Ovary (tissue), 9 donors: Measurements from ENCODE around the gene FNBP1L. TPM values are rescaled to one million over a fixed set of nuclear protein-coding genes. Genes with fewer than 3 reads are reported as not detected.

Source experiments
- DNase-seq, 5 donors: peaks; one replicate each; pipeline ENCODE4 v3.0.0-alpha.2; 2019 to 2020
- H3K27ac ChIP-seq, 2 donors: fragments of 200-600 bp; one replicate each; pipeline versions ENCODE4 v1.5.1 to v1.8.0; 2019 to 2022
- H3K27me3 ChIP-seq: fragments of 200-600 bp; one replicate; pipeline ENCODE4 v1.8.0; 2022
- H3K36me3 ChIP-seq: fragments of 200-600 bp; sonication (generic); one replicate; pipeline ENCODE4 v1.5.1; 2019
- H3K4me1 ChIP-seq: one replicate; pipeline ENCODE4 v1.8.1; 2013; ENCODE audit warnings: mild to moderate bottlenecking, moderate library complexity; ENCODE audit not compliant: insufficient read depth
- H3K4me3 ChIP-seq: fragments of 200-600 bp; sonication (generic); one replicate; pipeline ENCODE4 v1.5.1; 2017
- H3K9me3 ChIP-seq, 2 donors: fragments of 200-600 bp in 1 of 2; sonication (generic) in 1 of 2; one replicate each; pipeline versions ENCODE4 v1.5.1 to v1.8.1; 2013 to 2019; ENCODE audit warnings: mild to moderate bottlenecking in 1 of 2, moderate library complexity in 1 of 2
- EP300 ChIP-seq: sonication (generic); formaldehyde crosslinking; IDR thresholded peaks from one replicate; pipeline ENCODE4 v1.6.1; 2017; ENCODE audit warnings: antibody characterized with exemption
- POLR2A ChIP-seq: fragments of 450-650 bp; IDR thresholded peaks from one replicate; pipeline ENCODE4 v1.6.1; 2017; ENCODE audit warnings: antibody characterized with exemption, mild to moderate bottlenecking, moderate library complexity
- WGBS, 3 donors: extraction: QIAGEN DNeasy Blood & Tissue Kit in 1 of 3; methylation state at CpG; one replicate each; pipeline versions ENCODE4 v1.1.5 to v1.1.7; 2013 to 2017; 5-methylcytosine and 5-hydroxymethylcytosine counted together
- intact Hi-C, 4 donors: fragments of 100-400 bp; cut with DNase I; formaldehyde crosslinking; loops; one replicate each; pipeline versions ENCODE4 v1.11.0 to v1.15.1; 2022 to 2023
- polyA plus RNA-seq, 2 donors: library from polyadenylated mRNA; stranded (reverse); fragments of 200-250 nt in 1 of 2; fragments of 350-450 nt in 1 of 2; fragmentation: Illumina TruSeq in 1 of 2; extraction: RNeasy Lipid Tissue Mini Kit (QIAGEN cat#74804) in 1 of 2; gene quantifications; one replicate each; pipeline ENCODE4 v1.2.3, GENCODE V29; 2013 to 2014
- total RNA-seq, 7 donors: library from RNA; depleted of rRNA in 2 of 7; stranded (reverse); fragments of >200 nt in 2 of 7; fragmentation: NEBNext Ultra II Directional in 3 of 7; extraction: Animal tissue kit (Norgen Biotek cat#: 25700) in 3 of 7; gene quantifications; one replicate each; pipeline versions ENCODE4 v1.1.0 to v1.2.4, GENCODE V29; 2016 to 2023
- TF ChIP-seq, protein P1 (sequence below), 3 donors: fragments of 450-650 bp in 2 of 3; fragments of 200-600 bp in 1 of 3; IDR thresholded peaks; one replicate each; pipeline versions ENCODE4 v1.5.1 to v1.8.0; 2016 to 2022; ENCODE audit warnings: antibody characterized with exemption in 3 of 3, mild to moderate bottlenecking in 1 of 3
- donor health status: DM: no; HTN: no; CAD: no; lungs with moderate emphysema.
- donor health status: DM: no; HTN: no; CAD: no.
- donor health status: Bipolar disorder and iron deficiency.
- donor health status: DM: yes; HTN: yes; CAD: no.
- donor health status: DM: no; HTN: no; CAD: no.
- donor health status: DM: yes; HTN: yes; CAD: no.

Gene FNBP1L
- total and polyA plus RNA-seq, 9 donors: 11.9 to 27.6 (median 18.4) TPM

- no peak overlapping the region for H3K27ac ChIP-seq
- H3K27me3 ChIP-seq: no peaks in the 10 kb centered on the region
- 64 to 69% (median 66%) methylated on average over 4 of the region's 4 CpGs for WGBS, 3 donors
- H3K9me3 ChIP-seq: no peaks in the 10 kb centered on the region
- H3K4me1 ChIP-seq: no peaks in the 10 kb centered on the region
- TF ChIP-seq EP300 (no peak), POLR2A (no peak)
- TF ChIP-seq, protein P1, sequence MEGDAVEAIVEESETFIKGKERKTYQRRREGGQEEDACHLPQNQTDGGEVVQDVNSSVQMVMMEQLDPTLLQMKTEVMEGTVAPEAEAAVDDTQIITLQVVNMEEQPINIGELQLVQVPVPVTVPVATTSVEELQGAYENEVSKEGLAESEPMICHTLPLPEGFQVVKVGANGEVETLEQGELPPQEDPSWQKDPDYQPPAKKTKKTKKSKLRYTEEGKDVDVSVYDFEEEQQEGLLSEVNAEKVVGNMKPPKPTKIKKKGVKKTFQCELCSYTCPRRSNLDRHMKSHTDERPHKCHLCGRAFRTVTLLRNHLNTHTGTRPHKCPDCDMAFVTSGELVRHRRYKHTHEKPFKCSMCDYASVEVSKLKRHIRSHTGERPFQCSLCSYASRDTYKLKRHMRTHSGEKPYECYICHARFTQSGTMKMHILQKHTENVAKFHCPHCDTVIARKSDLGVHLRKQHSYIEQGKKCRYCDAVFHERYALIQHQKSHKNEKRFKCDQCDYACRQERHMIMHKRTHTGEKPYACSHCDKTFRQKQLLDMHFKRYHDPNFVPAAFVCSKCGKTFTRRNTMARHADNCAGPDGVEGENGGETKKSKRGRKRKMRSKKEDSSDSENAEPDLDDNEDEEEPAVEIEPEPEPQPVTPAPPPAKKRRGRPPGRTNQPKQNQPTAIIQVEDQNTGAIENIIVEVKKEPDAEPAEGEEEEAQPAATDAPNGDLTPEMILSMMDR (IDR thresholded peaks at IDR 0.05): no peak
- no peak overlapping the region for H3K4me3 ChIP-seq
- H3K36me3 ChIP-seq: no peaks in the 10 kb centered on the region
- DNase-seq: no peak
- intact Hi-C loops: no loop called here
These were observed 117.7 kb downstream of the FNBP1L start for GRCh38 chr1:93565496-93566206.

DNA sequence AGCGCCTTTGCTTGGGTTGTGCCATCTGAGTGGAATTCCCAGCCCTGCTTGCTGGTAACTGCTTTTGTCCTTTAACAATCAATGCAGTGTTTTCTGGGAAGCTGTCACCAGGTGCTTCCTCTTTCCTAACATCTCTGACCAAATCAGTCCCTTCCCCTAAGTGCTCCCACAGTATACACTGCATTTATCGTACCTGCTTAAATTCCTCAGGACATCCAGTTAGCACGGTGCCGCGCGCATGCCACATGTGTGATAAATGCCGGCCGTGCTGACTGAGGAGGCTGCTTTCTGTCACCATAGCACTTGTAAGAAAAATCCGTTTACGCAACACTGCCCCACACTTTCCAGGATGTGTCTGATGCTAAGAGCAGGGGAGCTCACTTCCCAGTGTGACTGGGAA is 118.3 kb downstream of the FNBP1L start:
- intact Hi-C loops: no loop called here
- no peak overlapping the region for H3K27ac ChIP-seq
- no peak for DNase-seq
- WGBS, 3 donors: 76 to 87% (median 85%) methylated on average over 10 of the region's 10 CpGs
- no peaks in the 10 kb centered on the region for H3K27me3 ChIP-seq
- H3K4me1 ChIP-seq: no peaks in the 10 kb centered on the region
- TF ChIP-seq, protein P1 (IDR thresholded peaks at IDR 0.05): no peak
- peak; percentile 5 for TF ChIP-seq EP300
- no peaks in the 10 kb centered on the region for H3K36me3 ChIP-seq
- H3K4me3 ChIP-seq: no peak overlapping the region
- no peaks in the 10 kb centered on the region for H3K9me3 ChIP-seq

GRCh38 chr1:93567255-93567918 is 119.5 kb downstream of the FNBP1L start:
- Histone ChIP-seq H3K4me1 (no peaks in the 10 kb centered on the region), H3K27me3 (no peaks in the 10 kb centered on the region), H3K4me3 (no peak overlapping the region), H3K36me3 (no peaks in the 10 kb centered on the region), H3K27ac (no peak overlapping the region), H3K9me3 (no peaks in the 10 kb centered on the region)
- intact Hi-C loops: no loop called here
- TF ChIP-seq EP300 (no peak), POLR2A (no peak)
- TF ChIP-seq, protein P1 (IDR thresholded peaks at IDR 0.05): no peak
- 75 to 84% (median 84%) methylated on average over 15 of the region's 15 CpGs for WGBS, 3 donors
- no peak for DNase-seq

DNA sequence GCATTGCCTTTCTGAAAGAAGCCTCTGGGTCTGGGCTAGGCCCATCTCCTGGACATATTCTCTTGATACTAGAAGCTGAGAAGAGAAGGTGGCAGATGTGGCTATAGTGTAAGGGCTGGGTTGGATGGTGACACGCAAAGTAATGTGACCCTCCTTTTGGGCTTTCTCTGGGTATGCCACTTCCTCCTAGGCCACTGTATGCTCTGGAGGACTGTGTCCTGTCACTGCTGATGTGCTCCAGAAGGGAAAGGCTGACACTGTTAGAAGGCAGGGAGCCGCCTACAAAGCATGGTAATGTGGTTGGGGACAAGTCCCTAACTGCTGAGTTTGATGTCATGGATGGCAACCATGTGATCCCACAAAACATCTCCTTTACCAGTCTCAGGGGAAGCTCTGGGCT is 121.6 kb downstream of the FNBP1L start:
- 97 to 100% (median 98%) methylated on average over 2 of the region's 2 CpGs for WGBS, 3 donors
- H3K36me3 ChIP-seq: no peaks in the 10 kb centered on the region

More for the DNA sequence above, 121.6 kb downstream of the FNBP1L start:
- H3K4me3 ChIP-seq: no peak overlapping the region
- no peaks in the 10 kb centered on the region for H3K4me1 ChIP-seq
- no peak for DNase-seq
- intact Hi-C loops: no loop called here
- H3K27ac ChIP-seq: no peak overlapping the region
- no peaks in the 10 kb centered on the region for H3K27me3 ChIP-seq
- TF ChIP-seq, protein P1 (IDR thresholded peaks at IDR 0.05): no peak
- TF ChIP-seq POLR2A (no peak), EP300 (no peak)
- no peaks in the 10 kb centered on the region for H3K9me3 ChIP-seq
